IMR-90 (cell line): ENCODE measurements around the gene COG7. TPM values are rescaled to one million over a fixed set of nuclear protein-coding genes. Genes with fewer than 3 reads are reported as not detected.

Experiments
- ATAC-seq: fragments of 200-7000 bp; cut with Tn5 transposase; 2 replicates; pipeline ENCODE4 v1.9.1; 2020; ENCODE audit warnings: low read depth, mild to moderate bottlenecking, moderate library complexity
- BruUV-seq: library from RNA; stranded (reverse); fragments of 400-500 nt; replicated peaks from 2 replicates; lab custom pipeline; 2021; lab: Mats Ljungman, UMichigan
- CTCF ChIA-PET: fragments of 300-600 bp; formaldehyde crosslinking; extraction: SDS; loops from one replicate; lab custom pipeline; 2021; ENCODE audit warnings: antibody characterized with exemption; lab: Yijun Ruan, JAX
- POLR2A ChIA-PET: fragments of 300-600 bp; sonication (Branson Sonifier 250); formaldehyde crosslinking; loops from one replicate; lab custom pipeline; 2022; ENCODE audit warnings: antibody characterized with exemption; ENCODE audit not compliant: unreplicated experiment; lab: Charles Lee
- DNase-seq: peaks from one replicate; pipeline ENCODE4 v3.0.0; 2013
- H2AFZ ChIP-seq: replicated peaks from 2 replicates; pipeline ENCODE3; 2013; ENCODE audit warnings: low read length, mild to moderate bottlenecking; ENCODE audit not compliant: poor library complexity
- H2AK5ac ChIP-seq: 2 replicates; pipeline ENCODE4 v1.6.1; 2013; ENCODE audit warnings: low read depth, low read length, inconsistent platforms
- H2AK9ac ChIP-seq: replicated peaks from 2 replicates; pipeline ENCODE3; 2013; ENCODE audit warnings: mild to moderate bottlenecking, low read depth, low read length, moderate library complexity; ENCODE audit not compliant: poor library complexity
- H2BK120ac ChIP-seq: 2 replicates; pipeline ENCODE4 v1.6.1; 2013; ENCODE audit warnings: low read depth, low read length, inconsistent platforms
- H2BK15ac ChIP-seq: 3 replicates; pipeline ENCODE4 v1.6.1; 2013; ENCODE audit warnings: low read depth, low read length, inconsistent platforms
- H2BK20ac ChIP-seq: 2 replicates; pipeline ENCODE4 v1.6.1; 2013; ENCODE audit warnings: low read depth, mild to moderate bottlenecking, inconsistent platforms, low read length, moderate library complexity
- H2BK5ac ChIP-seq: 2 replicates; pipeline ENCODE4 v1.6.1; 2013; ENCODE audit warnings: mild to moderate bottlenecking, low read depth, low read length, inconsistent platforms; ENCODE audit not compliant: poor library complexity, severe bottlenecking
- H3K14ac ChIP-seq: replicated peaks from 2 replicates; pipeline ENCODE4 v1.6.1; 2013; ENCODE audit warnings: low read depth, low read length, inconsistent platforms
- H3K18ac ChIP-seq: 2 replicates; pipeline ENCODE4 v1.6.1; 2013; ENCODE audit warnings: low read depth, low read length, control low read depth
- H3K23ac ChIP-seq: 2 replicates; pipeline ENCODE4 v1.6.1; 2013; ENCODE audit warnings: low read depth, low read length, inconsistent platforms
- H3K27ac ChIP-seq: 2 replicates; pipeline ENCODE4 v1.5.1; 2013; ENCODE audit warnings: mild to moderate bottlenecking, control low read depth, low read length; ENCODE audit not compliant: insufficient read depth
- H3K27me3 ChIP-seq: 2 replicates; pipeline ENCODE4 v1.6.1; 2013; ENCODE audit warnings: low read length; ENCODE audit not compliant: control insufficient read depth, insufficient read depth
- H3K36me3 ChIP-seq: 2 replicates; pipeline ENCODE4 v1.6.1; 2013; ENCODE audit warnings: low read length, mixed read lengths; ENCODE audit not compliant: control insufficient read depth, insufficient read depth
- H3K4ac ChIP-seq: 2 replicates; pipeline ENCODE4 v1.6.1; 2013; ENCODE audit warnings: low read depth, low read length, inconsistent platforms
- H3K4me1 ChIP-seq: 2 replicates; pipeline ENCODE4 v1.6.1; 2013; ENCODE audit warnings: low read length, mixed read lengths; ENCODE audit not compliant: control insufficient read depth, insufficient read depth
- H3K4me2 ChIP-seq: 2 replicates; pipeline ENCODE4 v1.6.1; 2013; ENCODE audit warnings: low read depth, mild to moderate bottlenecking, control low read depth, low read length, moderate library complexity
- H3K4me3 ChIP-seq: 2 replicates; pipeline ENCODE4 v1.5.1; 2013; ENCODE audit warnings: low read depth, mild to moderate bottlenecking, control low read depth, low read length, moderate library complexity; ENCODE audit not compliant: insufficient read depth
- H3K56ac ChIP-seq: 2 replicates; pipeline ENCODE4 v1.6.1; 2013; ENCODE audit warnings: low read length, inconsistent platforms; ENCODE audit not compliant: insufficient read depth; ENCODE audit errors: extremely low read depth
- H3K79me1 ChIP-seq, 2 experiments: 2 replicates each; pipeline ENCODE4 v1.6.1; 2013; ENCODE audit warnings: low read length in 2 of 2, inconsistent platforms in 1 of 2, low read depth in 1 of 2
- H3K9ac ChIP-seq: 2 replicates; pipeline ENCODE4 v1.6.1; 2013; ENCODE audit warnings: low read depth, low read length, control low read depth
- H3K9me1 ChIP-seq: 2 replicates; pipeline ENCODE4 v1.6.1; 2013; ENCODE audit warnings: low read length, inconsistent platforms; ENCODE audit not compliant: insufficient read depth
- H3K9me3 ChIP-seq: 2 replicates; pipeline ENCODE4 v1.6.1; 2013; ENCODE audit warnings: low read length; ENCODE audit not compliant: control insufficient read depth, insufficient read depth
- H4K20me1 ChIP-seq: 2 replicates; pipeline ENCODE4 v1.6.1; 2013; ENCODE audit warnings: low read length, inconsistent platforms; ENCODE audit not compliant: insufficient read depth
- H4K5ac ChIP-seq: 2 replicates; pipeline ENCODE4 v1.6.1; 2013; ENCODE audit warnings: mild to moderate bottlenecking, low read depth, low read length, control low read depth
- H4K8ac ChIP-seq, 2 experiments: 2 replicates each; pipeline ENCODE4 v1.6.1; 2013; ENCODE audit warnings: low read depth in 2 of 2, low read length in 2 of 2, control low read depth in 1 of 2, inconsistent platforms in 1 of 2
- H4K91ac ChIP-seq: 2 replicates; pipeline ENCODE4 v1.6.1; 2013; ENCODE audit warnings: low read depth, low read length, inconsistent platforms; ENCODE audit not compliant: insufficient read depth
- BHLHE40 ChIP-seq: fragments of 150-350 bp; IDR thresholded peaks from 2 replicates; pipeline ENCODE4 v1.6.1; 2016; ENCODE audit warnings: mild to moderate bottlenecking, low read depth, low read length
- MAFK ChIP-seq: IDR thresholded peaks from 2 replicates; pipeline ENCODE4 v1.6.1; 2012; ENCODE audit warnings: low read depth, low read length, improper control_type of control experiment
- MAZ ChIP-seq: IDR thresholded peaks from 2 replicates; pipeline ENCODE4 v1.6.1; 2012; ENCODE audit warnings: low read depth, mild to moderate bottlenecking, low read length, improper control_type of control experiment, moderate library complexity, borderline replicate concordance
- MXI1 ChIP-seq: IDR thresholded peaks from 2 replicates; pipeline ENCODE4 v1.6.1; 2012; ENCODE audit warnings: low read depth, mild to moderate bottlenecking, low read length, moderate library complexity, borderline replicate concordance
- NFE2L2 ChIP-seq: fragments of 150-350 bp; IDR thresholded peaks from 2 replicates; pipeline ENCODE4 v1.6.1; 2016; ENCODE audit warnings: low read depth, mild to moderate bottlenecking, low read length
- POLR2A ChIP-seq: IDR thresholded peaks from 2 replicates; pipeline ENCODE4 v1.6.1; 2012; ENCODE audit warnings: mild to moderate bottlenecking, low read depth, low read length
- RAD21 ChIP-seq: IDR thresholded peaks from 2 replicates; pipeline ENCODE4 v1.6.1; 2012; ENCODE audit warnings: low read length, improper control_type of control experiment
- RCOR1 ChIP-seq: IDR thresholded peaks from 2 replicates; pipeline ENCODE4 v1.6.1; 2012; ENCODE audit warnings: mild to moderate bottlenecking, low read length, improper control_type of control experiment; ENCODE audit not compliant: insufficient replicate concordance
- WGBS, 2 experiments: methylation state at CpG; one replicate each; pipeline versions ENCODE4 v1.1.5 to v1.1.7; 2013; ENCODE audit warnings: missing lambda C conversion rate in 2 of 2; ENCODE audit not compliant: insufficient read length in 1 of 2; ENCODE audit errors: extremely low coverage in 2 of 2; 5-methylcytosine and 5-hydroxymethylcytosine counted together
- dilution Hi-C: fragments of 300-500 bp; cut with HindIII; formaldehyde crosslinking; loops from one replicate; pipeline ENCODE4 v1.14.3; 2018; ENCODE audit warnings: low sequenced_read_pairs; ENCODE audit not compliant: unreplicated experiment
- in situ Hi-C: fragments of 300-500 bp; cut with MboI; formaldehyde crosslinking; loops from 3 replicates; pipeline ENCODE4 v1.14.3; 2019; ENCODE audit warnings: low sequenced_read_pairs, inconsistent platforms, mixed read lengths
- intact Hi-C: fragments of 100-400 bp; cut with micrococcal nuclease; formaldehyde crosslinking; loops from 2 replicates; pipeline ENCODE4 v1.10.0; 2022
- polyA plus RNA-seq, 3 experiments: library from polyadenylated mRNA; depleted of rRNA; stranded (reverse); fragments of >200 nt; gene quantifications; 2 replicates each; pipeline ENCODE4 v1.2.3, GENCODE V29; 2012; ENCODE audit warnings: low replicate concordance in 1 of 3
- total RNA-seq: library from RNA; depleted of rRNA; stranded (reverse); fragments of >200 nt; gene quantifications from 2 replicates; pipeline ENCODE4 v1.2.3, GENCODE V29; 2012
- TF ChIP-seq, protein P1 (sequence below): conservative IDR thresholded peaks from 2 replicates; pipeline ENCODE4 v1.5.1; 2012; ENCODE audit warnings: mild to moderate bottlenecking, low read depth, low read length, improper control_type of control experiment

COG7 gene
- total and polyA plus RNA-seq, 2 of the 4 experiments (the other 2 are of a cell fraction): 28.5 to 43.7 TPM

GRCh38 chr16:23498863-23499262, 45.9 kb upstream of the COG7 start:
- no peak overlapping the region for H3K9ac ChIP-seq
- no TSS peak for BruUV-seq
- ChIA-PET CTCF (interaction anchor here (0.9 kb wide), 1 partner anchor 16 kb away, joined by 3 read pairs; no protein-coding TSS in a partner anchor), POLR2A (no interaction called here)
- TF ChIP-seq MAFK (no peak), POLR2A (no peak), RCOR1 (no peak), RAD21 (no peak), MXI1 (no peak), MAZ (no peak), NFE2L2 (no peak), BHLHE40 (no peak)
- TF ChIP-seq, protein P1, sequence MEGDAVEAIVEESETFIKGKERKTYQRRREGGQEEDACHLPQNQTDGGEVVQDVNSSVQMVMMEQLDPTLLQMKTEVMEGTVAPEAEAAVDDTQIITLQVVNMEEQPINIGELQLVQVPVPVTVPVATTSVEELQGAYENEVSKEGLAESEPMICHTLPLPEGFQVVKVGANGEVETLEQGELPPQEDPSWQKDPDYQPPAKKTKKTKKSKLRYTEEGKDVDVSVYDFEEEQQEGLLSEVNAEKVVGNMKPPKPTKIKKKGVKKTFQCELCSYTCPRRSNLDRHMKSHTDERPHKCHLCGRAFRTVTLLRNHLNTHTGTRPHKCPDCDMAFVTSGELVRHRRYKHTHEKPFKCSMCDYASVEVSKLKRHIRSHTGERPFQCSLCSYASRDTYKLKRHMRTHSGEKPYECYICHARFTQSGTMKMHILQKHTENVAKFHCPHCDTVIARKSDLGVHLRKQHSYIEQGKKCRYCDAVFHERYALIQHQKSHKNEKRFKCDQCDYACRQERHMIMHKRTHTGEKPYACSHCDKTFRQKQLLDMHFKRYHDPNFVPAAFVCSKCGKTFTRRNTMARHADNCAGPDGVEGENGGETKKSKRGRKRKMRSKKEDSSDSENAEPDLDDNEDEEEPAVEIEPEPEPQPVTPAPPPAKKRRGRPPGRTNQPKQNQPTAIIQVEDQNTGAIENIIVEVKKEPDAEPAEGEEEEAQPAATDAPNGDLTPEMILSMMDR: no peak
- H3K79me1 ChIP-seq: peaks cover 29 to 63% of the 10 kb centered on the region in 2 experiments
- peaks cover 2% of the 10 kb centered on the region; the same call in 1 of the 2 replicates for H3K4me1 ChIP-seq
- H3K14ac ChIP-seq: no peak overlapping the region
- H3K56ac ChIP-seq: no peak overlapping the region
- peaks cover 12% of the 10 kb centered on the region for H3K9me1 ChIP-seq
- in situ Hi-C loops: no loop called here
- H4K91ac ChIP-seq: no peak overlapping the region
- no peaks in the 10 kb centered on the region for H3K9me3 ChIP-seq
- H4K20me1 ChIP-seq: peaks cover 45% of the 10 kb centered on the region
- H3K27me3 ChIP-seq: no peaks in the 10 kb centered on the region
- H3K4ac ChIP-seq: no peak overlapping the region
- H3K36me3 ChIP-seq: peaks cover 11% of the 10 kb centered on the region
- dilution Hi-C loops: no loop called here
- H3K18ac ChIP-seq: no peak overlapping the region
- 100% methylated on average over 1 of the region's 11 CpGs; no CpG with 5 or more reads in 1 of the 2 experiments for WGBS, 2 experiments
- no peak for ATAC-seq
- H2AK9ac ChIP-seq: no peak overlapping the region
- H4K8ac ChIP-seq: no peak overlapping the region
- H3K4me2 ChIP-seq: no peak overlapping the region
- no peak overlapping the region for H2BK20ac ChIP-seq
- H3K27ac ChIP-seq: no peak overlapping the region
- no peak overlapping the region for H2AFZ ChIP-seq
- no peak overlapping the region for H4K5ac ChIP-seq
- no peak overlapping the region for H2BK15ac ChIP-seq
- H3K23ac ChIP-seq: no peak overlapping the region
- no peak overlapping the region for H3K4me3 ChIP-seq
- H2AK5ac ChIP-seq: no peak overlapping the region
- H2BK5ac ChIP-seq: no peak overlapping the region
- no peak overlapping the region for H2BK120ac ChIP-seq
- intact Hi-C loops: no loop called here
- no peak for DNase-seq
